ENCODE measurements around the gene NFYC. TPM values are rescaled to one million over a fixed set of nuclear protein-coding genes. Genes with fewer than 3 reads are reported as not detected.

The NFYC gene
- total RNA-seq, 4 donors from 2014 or later, result 30.0 to 54.2 (median 46.6) TPM

DNA sequence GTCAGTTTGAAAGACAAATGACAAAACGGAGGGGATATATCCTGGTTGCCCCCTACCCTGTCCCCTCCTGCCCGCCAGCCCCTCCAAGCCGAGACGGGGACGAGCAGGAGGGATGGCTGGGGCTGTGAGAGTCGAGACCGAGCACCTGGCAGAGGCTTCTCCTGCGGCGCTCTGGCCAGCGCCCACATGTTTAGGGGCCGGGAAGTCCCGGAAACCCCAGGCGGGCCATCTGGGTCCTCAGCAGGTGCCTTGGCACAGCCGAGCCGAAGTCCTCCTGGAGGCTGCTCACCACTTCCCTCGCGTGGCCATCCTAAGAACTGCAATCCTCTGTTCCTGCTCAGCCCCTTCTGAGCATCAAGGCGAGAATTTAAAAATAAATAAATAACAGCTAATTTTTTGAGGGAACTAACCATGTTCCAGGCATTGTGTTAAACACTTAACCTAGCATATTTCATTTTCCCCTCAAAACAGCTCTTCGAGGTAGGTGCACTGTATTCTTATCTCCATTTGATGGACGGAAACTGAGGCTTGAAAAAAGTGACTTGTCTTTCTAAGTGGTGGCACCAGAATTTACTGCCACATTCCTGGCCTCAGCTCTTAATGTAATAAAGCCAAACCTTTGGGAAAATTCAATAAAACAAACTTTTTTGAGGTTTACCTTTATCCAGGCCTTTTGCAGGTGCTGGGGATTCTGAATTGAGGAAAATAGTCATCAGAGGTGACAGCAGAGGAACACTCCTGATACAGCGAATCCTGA, 22.6 kb upstream of the NFYC start:
- TF ChIP-seq CTCF (IDR thresholded peaks at IDR 0.05) (peak; percentile 91 to 99 (median 94)), POLR2AphosphoS5 (IDR thresholded peaks at IDR 0.05) (peak in 1 of 2 donors; percentile 41), POLR2A (IDR thresholded peaks at IDR 0.05; ENCODE audit: low read depth) (no peak)
- 15% methylated on average over 17 of the region's 21 CpGs for WGBS
- Histone ChIP-seq H3K36me3 (no peaks in the 10 kb centered on the region), H3K27me3 (no peaks in the 10 kb centered on the region), H3K27ac (replicated peaks in 1 of 4) (no peak overlapping the region), H3K4me3 (peak overlapping the region; percentile 17 to 48 (median 31)), H3K9me3 (no peaks in the 10 kb centered on the region), H3K4me1 (peaks cover 11 to 37% (median 33%) of the 10 kb centered on the region in 4 donors)
- intact Hi-C loops (cut with DNase I), result loop anchor here (5.0 kb wide), 2 partner anchors 52 to 178 kb away; no protein-coding TSS in a partner anchor
- DNase-seq (ENCODE audit: extremely low spot score), result no peak

GRCh38 chr1:40673452-40673851, 18.1 kb upstream of the NFYC start:
- no peaks in the 10 kb centered on the region for H3K36me3 ChIP-seq
- no peaks in the 10 kb centered on the region for H3K9me3 ChIP-seq
- no peak overlapping the region for H3K4me3 ChIP-seq
- WGBS, result 82% methylated on average over 4 of the region's 4 CpGs
- no peak overlapping the region for H3K27ac ChIP-seq (replicated peaks in 1 of 4)
- no peak for TF ChIP-seq CTCF (IDR thresholded peaks at IDR 0.05)
- TF ChIP-seq POLR2A (IDR thresholded peaks at IDR 0.05; ENCODE audit: low read depth), result no peak
- no peak for TF ChIP-seq POLR2AphosphoS5 (IDR thresholded peaks at IDR 0.05)
- no peak for TF ChIP-seq EP300 (IDR thresholded peaks at IDR 0.05)
- no peak for DNase-seq (ENCODE audit: extremely low spot score)
- no peaks in the 10 kb centered on the region for H3K27me3 ChIP-seq
- peaks cover 2 to 15% (median 11%) of the 10 kb centered on the region in 4 donors for H3K4me1 ChIP-seq
- intact Hi-C loops (cut with DNase I), result no loop called here

- WGBS, result 38% methylated on average over 1 of the region's 1 CpG
- intact Hi-C loops (cut with DNase I), result no loop called here
- Histone ChIP-seq H3K4me3 (no peak overlapping the region), H3K36me3 (no peaks in the 10 kb centered on the region), H3K27me3 (no peaks in the 10 kb centered on the region), H3K9me3 (no peaks in the 10 kb centered on the region), H3K27ac (replicated peaks in 1 of 4) (no peak overlapping the region), H3K4me1 (peaks cover 0 to 7% (median 3%) of the 10 kb centered on the region in 4 donors)
- no peak for DNase-seq (ENCODE audit: extremely low spot score)
- TF ChIP-seq CTCF (IDR thresholded peaks at IDR 0.05), result no peak
- no peak for TF ChIP-seq POLR2AphosphoS5 (IDR thresholded peaks at IDR 0.05)
- no peak for TF ChIP-seq POLR2A (IDR thresholded peaks at IDR 0.05; ENCODE audit: low read depth)
- TF ChIP-seq EP300 (IDR thresholded peaks at IDR 0.05), result no peak
Measured at GRCh38 chr1:40676501-40676900, 15.0 kb upstream of the NFYC start.

GRCh38 chr1:40679165-40679953, 12.1 kb upstream of the NFYC start:
- H3K9me3 ChIP-seq, result no peaks in the 10 kb centered on the region
- no peaks in the 10 kb centered on the region for H3K36me3 ChIP-seq
- TF ChIP-seq POLR2AphosphoS5 (IDR thresholded peaks at IDR 0.05), result no peak
- TF ChIP-seq EP300 (IDR thresholded peaks at IDR 0.05), result no peak
- TF ChIP-seq CTCF (IDR thresholded peaks at IDR 0.05), result no peak
- TF ChIP-seq POLR2A (IDR thresholded peaks at IDR 0.05; ENCODE audit: low read depth), result no peak
- intact Hi-C loops (cut with DNase I), result no loop called here
- DNase-seq (ENCODE audit: extremely low spot score), result no peak
- H3K27ac ChIP-seq (replicated peaks in 1 of 4), result no peak overlapping the region
- peaks cover 0 to 7% (median 3%) of the 10 kb centered on the region in 4 donors for H3K4me1 ChIP-seq
- H3K27me3 ChIP-seq, result no peaks in the 10 kb centered on the region
- WGBS, result 95% methylated on average over 2 of the region's 2 CpGs
- H3K4me3 ChIP-seq, result no peak overlapping the region
